ENCODE results near the gene PROM2. TPM values are rescaled to one million over a fixed set of nuclear protein-coding genes. Genes with fewer than 3 reads are reported as not detected.
"Not testable (repeated sequence)": the region's sequence is repeated elsewhere in the genome, so short reads cannot be mapped to it uniquely, and the experiment has no call there.

Gene PROM2
- total RNA-seq, result under 1 TPM in 1 of 2 experiments, not detected in 1; 0.48 TPM

DNA sequence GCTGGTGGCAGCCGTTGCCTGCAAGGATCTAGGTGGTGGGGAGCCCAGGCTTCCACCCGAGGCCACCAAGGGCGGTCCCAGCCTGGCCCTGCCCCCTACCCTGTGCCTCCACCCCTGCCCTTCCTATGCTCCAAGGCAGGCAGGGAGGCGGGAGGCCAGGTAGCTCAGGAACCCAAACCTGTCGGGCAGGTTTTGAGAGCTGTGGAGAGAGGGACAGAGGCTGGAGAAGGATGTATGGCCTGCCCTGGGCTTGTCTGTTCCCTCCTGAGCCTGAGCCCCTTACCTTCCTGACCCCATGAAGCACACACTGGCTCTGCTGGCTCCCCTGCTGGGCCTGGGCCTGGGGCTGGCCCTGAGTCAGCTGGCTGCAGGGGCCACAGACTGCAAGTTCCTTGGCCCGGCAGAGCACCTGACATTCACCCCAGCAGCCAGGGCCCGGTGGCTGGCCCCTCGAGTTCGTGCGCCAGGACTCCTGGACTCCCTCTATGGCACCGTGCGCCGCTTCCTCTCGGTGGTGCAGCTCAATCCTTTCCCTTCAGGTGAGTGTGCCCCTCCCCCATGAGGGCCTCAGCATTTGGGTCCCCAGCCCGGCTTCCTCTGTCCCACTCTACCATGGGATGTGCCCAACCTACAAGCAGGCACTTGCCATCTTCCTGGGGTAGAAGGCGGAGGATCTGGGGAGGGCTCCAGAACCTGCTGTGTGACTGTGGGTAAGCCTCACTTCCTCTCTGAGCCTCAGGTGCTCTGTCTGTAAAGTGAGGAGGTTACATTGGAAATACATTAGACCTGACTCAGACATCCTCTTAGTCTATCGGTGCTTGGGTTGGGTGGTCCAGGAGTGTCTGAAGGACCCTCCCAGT, at the start of gene PROM2:
Gene PROM2 (plus strand): TSS at position 159 of the 860 bp plus-strand sequence. CDS start 137 bp downstream, at position 296.
- no peak within 1 kb of the TSS for H3K4me3 Mint-ChIP-seq

DNA sequence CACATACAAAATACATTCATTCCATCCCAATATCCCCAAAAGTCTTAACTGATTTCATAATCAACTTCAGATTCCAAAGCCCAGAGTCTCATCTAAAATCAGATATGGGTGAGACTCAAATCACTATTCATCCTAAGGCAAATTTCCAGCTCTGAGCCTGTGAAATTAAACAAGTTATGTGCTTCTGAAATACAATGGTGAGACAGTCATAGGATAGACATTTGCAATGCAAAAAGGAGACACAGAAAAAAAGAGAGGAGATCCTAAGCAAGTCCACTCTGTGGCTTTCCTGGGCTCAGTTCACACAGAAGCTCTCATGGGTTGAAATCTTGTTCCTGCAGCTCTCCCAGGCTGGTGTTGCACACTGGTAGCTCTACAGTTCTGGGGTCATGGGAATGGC, 48.6 kb upstream of the PROM2 start:
- DNase-seq, result no peak
- Mint-ChIP-seq H3K4me3 (no peak overlapping the region), H3K4me1 (ENCODE audit: low read depth) (no peaks in the 10 kb centered on the region), H3K27me3 (no peaks in the 10 kb centered on the region), H3K9me3 (peaks cover 68% of the 10 kb centered on the region), H3K27ac (no peak overlapping the region), H3K36me3 (peaks cover 30% of the 10 kb centered on the region)
- CTCF ChIA-PET, result interaction anchor here (0.6 kb wide), 1 partner anchor 240 kb away, joined by 3 read pairs; no protein-coding TSS in a partner anchor
- POLR2A ChIA-PET, result interaction anchor here (0.6 kb wide), 1 partner anchor 223 kb away, joined by 3 read pairs; no protein-coding TSS in a partner anchor
- intact Hi-C loops (cut with micrococcal nuclease), result no loop called here

More for the DNA sequence above, at the start of gene PROM2:
- Mint-ChIP-seq H3K27me3 (no peaks in the 10 kb centered on the region), H3K4me1 (ENCODE audit: low read depth) (no peaks in the 10 kb centered on the region), H3K9me3 (no peaks in the 10 kb centered on the region), H3K36me3 (no peaks in the 10 kb centered on the region), H3K27ac (no peak within 1 kb of the TSS)
- POLR2A ChIA-PET, result no interaction called here
- intact Hi-C loops (cut with micrococcal nuclease), result no loop called here
- DNase-seq, result no peak
- CTCF ChIA-PET, result no interaction called here

DNA sequence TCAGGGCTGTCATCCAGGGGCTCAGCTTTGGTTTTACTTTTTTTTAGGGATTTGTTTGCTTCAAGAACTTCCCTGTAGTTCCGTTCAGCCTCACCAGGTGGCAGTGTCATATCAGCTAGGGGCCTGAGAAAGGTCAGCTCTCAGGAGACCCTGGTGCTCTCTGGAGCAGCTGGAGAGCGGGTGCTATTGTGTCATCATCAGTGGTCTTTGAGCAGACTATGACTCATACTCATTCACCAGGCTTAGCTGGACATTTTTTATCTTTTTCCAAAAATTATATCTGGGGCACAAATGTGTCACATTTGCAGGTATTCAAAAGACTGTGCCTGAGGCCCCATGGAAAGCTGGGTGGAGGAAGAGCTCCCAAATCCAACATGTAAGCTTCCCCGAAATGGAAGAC, 42.5 kb upstream of the PROM2 start:
- POLR2A ChIA-PET, result no interaction called here
- H3K4me1 Mint-ChIP-seq (ENCODE audit: low read depth), result no peaks in the 10 kb centered on the region
- peak; percentile 44 for DNase-seq
- peaks cover 3% of the 10 kb centered on the region for H3K27me3 Mint-ChIP-seq
- CTCF ChIA-PET, result interaction anchor here (0.9 to 1.6 kb wide), 4 partner anchors 15 to 157 kb away, joined by 3 to 4 read pairs (median 3); no protein-coding TSS in a partner anchor
- no peak overlapping the region for H3K4me3 Mint-ChIP-seq
- peaks cover 7% of the 10 kb centered on the region for H3K36me3 Mint-ChIP-seq
- H3K9me3 Mint-ChIP-seq, result peaks cover 51% of the 10 kb centered on the region
- intact Hi-C loops (cut with micrococcal nuclease), result no loop called here
- no peak overlapping the region for H3K27ac Mint-ChIP-seq

- POLR2A ChIA-PET, result no interaction called here
- Mint-ChIP-seq H3K4me1 (ENCODE audit: low read depth) (no peaks in the 10 kb centered on the region), H3K27me3 (peaks cover 3% of the 10 kb centered on the region), H3K9me3 (peaks cover 49% of the 10 kb centered on the region), H3K4me3 (no peak overlapping the region), H3K36me3 (peaks cover 7% of the 10 kb centered on the region), H3K27ac (no peak overlapping the region)
- intact Hi-C loops (cut with micrococcal nuclease), result no loop called here
- DNase-seq, result no peak
- CTCF ChIA-PET, result interaction anchor here (0.9 to 1.0 kb wide), 3 partner anchors 16 to 55 kb away, joined by 3 to 4 read pairs (median 3); no protein-coding TSS in a partner anchor
Measured at GRCh38 chr2:95232232-95232631, 42.0 kb upstream of the PROM2 start.

DNA sequence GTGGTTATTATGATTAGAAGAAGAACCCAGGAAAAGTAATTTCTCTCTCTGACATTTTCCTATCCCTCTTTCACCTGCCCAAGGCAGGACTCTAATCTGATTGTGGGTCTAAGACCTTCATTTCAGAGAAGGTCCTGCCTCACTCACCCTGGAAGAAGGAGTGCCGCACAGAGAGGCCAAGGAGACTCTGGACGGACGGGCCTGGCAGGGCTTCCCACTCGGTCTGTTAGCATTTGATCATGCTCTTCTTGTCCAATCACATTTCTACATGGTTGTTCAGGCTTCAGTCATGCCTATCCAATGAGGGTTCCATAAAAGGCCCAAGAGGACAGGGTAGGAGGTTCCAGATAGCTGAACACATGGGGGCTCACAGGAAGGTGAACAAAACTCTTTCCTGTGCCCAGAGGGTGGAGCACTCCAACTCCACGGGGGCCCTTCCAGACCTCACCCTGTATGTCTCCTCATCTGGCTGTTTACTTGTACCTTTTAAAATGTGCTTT, 39.9 kb upstream of the PROM2 start:
- POLR2A ChIA-PET, result no interaction called here
- CTCF ChIA-PET, result no interaction called here
- H3K4me1 Mint-ChIP-seq (ENCODE audit: low read depth), result no peaks in the 10 kb centered on the region

DNA sequence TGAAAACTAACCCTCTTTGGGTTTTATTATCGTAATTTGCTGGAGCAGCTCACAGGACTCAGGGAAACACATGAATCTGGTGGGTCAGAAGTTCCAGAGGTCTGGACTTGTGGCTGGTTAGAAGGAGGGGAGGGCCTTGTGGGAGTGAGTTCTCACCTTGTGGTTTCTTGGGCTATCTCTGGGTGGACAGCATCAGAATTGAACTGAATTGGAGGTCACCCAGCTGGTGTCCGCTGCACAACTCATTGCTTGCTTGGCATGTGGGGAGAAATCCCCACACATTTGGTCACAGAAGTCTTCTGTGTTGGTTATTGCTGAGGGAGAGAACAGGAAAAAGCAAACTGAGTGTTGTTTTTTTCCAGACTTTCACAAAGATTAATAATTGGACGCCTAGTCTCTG, 39.4 kb upstream of the PROM2 start:
- Mint-ChIP-seq H3K36me3 (peaks cover 7% of the 10 kb centered on the region), H3K4me1 (ENCODE audit: low read depth) (no peaks in the 10 kb centered on the region), H3K9me3 (peaks cover 45% of the 10 kb centered on the region), H3K27me3 (peaks cover 3% of the 10 kb centered on the region), H3K27ac (no peak overlapping the region), H3K4me3 (no peak overlapping the region)
- DNase-seq, result no peak
- ChIA-PET CTCF (no interaction called here), POLR2A (no interaction called here)
- intact Hi-C loops (cut with micrococcal nuclease), result no loop called here

More for the DNA sequence above, 39.9 kb upstream of the PROM2 start:
- H3K27me3 Mint-ChIP-seq, result peaks cover 3% of the 10 kb centered on the region
- no peak overlapping the region for H3K4me3 Mint-ChIP-seq
- H3K9me3 Mint-ChIP-seq, result peaks cover 47% of the 10 kb centered on the region
- intact Hi-C loops (cut with micrococcal nuclease), result no loop called here
- H3K36me3 Mint-ChIP-seq, result peaks cover 7% of the 10 kb centered on the region
- DNase-seq, result no peak
- no peak overlapping the region for H3K27ac Mint-ChIP-seq

GRCh38 chr2:95238131-95238530, 36.1 kb upstream of the PROM2 start:
- Mint-ChIP-seq H3K36me3 (peaks cover 12% of the 10 kb centered on the region), H3K9me3 (peaks cover 54% of the 10 kb centered on the region), H3K4me1 (ENCODE audit: low read depth) (no peaks in the 10 kb centered on the region), H3K27me3 (peaks cover 3% of the 10 kb centered on the region), H3K4me3 (no peak overlapping the region), H3K27ac (no peak overlapping the region)
- DNase-seq, result no peak
- intact Hi-C loops (cut with micrococcal nuclease), result no loop called here
- ChIA-PET POLR2A (no interaction called here), CTCF (no interaction called here)

- intact Hi-C loops (cut with micrococcal nuclease), result no loop called here
- Mint-ChIP-seq H3K4me1 (ENCODE audit: low read depth) (no peaks in the 10 kb centered on the region), H3K27ac (no peak overlapping the region), H3K27me3 (no peaks in the 10 kb centered on the region), H3K4me3 (no peak overlapping the region), H3K36me3 (peaks cover 16% of the 10 kb centered on the region), H3K9me3 (peaks cover 49% of the 10 kb centered on the region)
- ChIA-PET CTCF (interaction anchor here (0.7 kb wide), 1 partner anchor 1560 kb away, joined by 4 read pairs; no protein-coding TSS in a partner anchor), POLR2A (no interaction called here)
- no peak for DNase-seq
Measured at GRCh38 chr2:95240091-95240490, 34.2 kb upstream of the PROM2 start.

DNA sequence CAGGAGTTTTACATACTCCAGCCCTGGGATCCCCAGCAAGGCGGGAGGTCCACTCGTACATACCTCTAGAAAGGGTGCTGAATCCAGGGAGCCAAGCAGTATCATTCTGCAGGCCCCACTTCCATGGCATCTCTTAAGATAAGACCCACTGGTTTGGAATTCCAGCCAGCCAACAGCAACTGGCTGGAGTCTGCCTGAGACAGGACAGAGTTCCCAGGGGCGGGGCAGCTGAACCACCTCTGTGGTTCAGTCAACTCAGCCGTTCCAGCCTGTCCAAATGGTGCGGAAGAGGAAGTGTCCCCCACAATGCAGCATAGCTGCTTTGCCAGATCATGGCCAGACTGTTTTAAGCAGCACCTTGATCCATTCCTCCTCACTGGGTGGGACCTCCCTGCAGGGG, 33.7 kb upstream of the PROM2 start:
- ChIA-PET CTCF (interaction anchor here (0.7 kb wide), 1 partner anchor 1559 kb away, joined by 4 read pairs; no protein-coding TSS in a partner anchor), POLR2A (no interaction called here)
- Mint-ChIP-seq H3K4me3 (no peak overlapping the region), H3K9me3 (peaks cover 49% of the 10 kb centered on the region), H3K36me3 (peaks cover 16% of the 10 kb centered on the region), H3K27ac (no peak overlapping the region), H3K4me1 (ENCODE audit: low read depth) (no peaks in the 10 kb centered on the region), H3K27me3 (no peaks in the 10 kb centered on the region)
- intact Hi-C loops (cut with micrococcal nuclease), result no loop called here
- no peak for DNase-seq

- peaks cover 16% of the 10 kb centered on the region for H3K36me3 Mint-ChIP-seq
- H3K4me3 Mint-ChIP-seq; H3K4me1 Mint-ChIP-seq (ENCODE audit: low read depth); POLR2A ChIA-PET; DNase-seq; H3K27me3 Mint-ChIP-seq; CTCF ChIA-PET; H3K27ac Mint-ChIP-seq; intact Hi-C loops (cut with micrococcal nuclease): not testable (repeated sequence)
- peaks cover 56% of the 10 kb centered on the region for H3K9me3 Mint-ChIP-seq
Measured at GRCh38 chr2:95242084-95242483, 32.2 kb upstream of the PROM2 start.

DNA sequence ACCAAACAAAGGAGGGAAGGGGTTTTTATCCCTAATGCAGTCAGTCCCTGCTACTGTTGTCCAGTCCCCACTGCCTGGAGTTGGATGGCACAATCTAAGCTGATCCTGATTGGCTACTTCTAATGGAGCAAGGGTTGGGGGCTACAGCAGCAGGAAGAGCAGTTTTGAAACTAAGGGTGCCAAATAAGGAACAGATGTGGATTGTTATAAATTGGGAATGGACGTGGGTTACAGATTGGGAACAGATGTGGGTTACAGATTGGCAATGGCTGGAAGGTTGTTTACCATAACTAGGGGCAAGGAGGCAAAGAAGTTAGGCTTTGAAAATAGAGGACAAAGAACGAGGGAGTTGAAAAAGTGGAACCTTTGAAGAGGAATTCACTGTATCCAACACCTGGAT, 16.0 kb upstream of the PROM2 start:
- Mint-ChIP-seq H3K36me3 (peaks cover 1% of the 10 kb centered on the region), H3K27me3 (peaks cover 9% of the 10 kb centered on the region), H3K27ac (no peak overlapping the region), H3K4me3 (no peak overlapping the region), H3K9me3 (peaks cover 30% of the 10 kb centered on the region), H3K4me1 (ENCODE audit: low read depth) (no peaks in the 10 kb centered on the region)
- CTCF ChIA-PET, result no interaction called here
- POLR2A ChIA-PET, result no interaction called here
- DNase-seq, result no peak
- intact Hi-C loops (cut with micrococcal nuclease), result no loop called here

DNA sequence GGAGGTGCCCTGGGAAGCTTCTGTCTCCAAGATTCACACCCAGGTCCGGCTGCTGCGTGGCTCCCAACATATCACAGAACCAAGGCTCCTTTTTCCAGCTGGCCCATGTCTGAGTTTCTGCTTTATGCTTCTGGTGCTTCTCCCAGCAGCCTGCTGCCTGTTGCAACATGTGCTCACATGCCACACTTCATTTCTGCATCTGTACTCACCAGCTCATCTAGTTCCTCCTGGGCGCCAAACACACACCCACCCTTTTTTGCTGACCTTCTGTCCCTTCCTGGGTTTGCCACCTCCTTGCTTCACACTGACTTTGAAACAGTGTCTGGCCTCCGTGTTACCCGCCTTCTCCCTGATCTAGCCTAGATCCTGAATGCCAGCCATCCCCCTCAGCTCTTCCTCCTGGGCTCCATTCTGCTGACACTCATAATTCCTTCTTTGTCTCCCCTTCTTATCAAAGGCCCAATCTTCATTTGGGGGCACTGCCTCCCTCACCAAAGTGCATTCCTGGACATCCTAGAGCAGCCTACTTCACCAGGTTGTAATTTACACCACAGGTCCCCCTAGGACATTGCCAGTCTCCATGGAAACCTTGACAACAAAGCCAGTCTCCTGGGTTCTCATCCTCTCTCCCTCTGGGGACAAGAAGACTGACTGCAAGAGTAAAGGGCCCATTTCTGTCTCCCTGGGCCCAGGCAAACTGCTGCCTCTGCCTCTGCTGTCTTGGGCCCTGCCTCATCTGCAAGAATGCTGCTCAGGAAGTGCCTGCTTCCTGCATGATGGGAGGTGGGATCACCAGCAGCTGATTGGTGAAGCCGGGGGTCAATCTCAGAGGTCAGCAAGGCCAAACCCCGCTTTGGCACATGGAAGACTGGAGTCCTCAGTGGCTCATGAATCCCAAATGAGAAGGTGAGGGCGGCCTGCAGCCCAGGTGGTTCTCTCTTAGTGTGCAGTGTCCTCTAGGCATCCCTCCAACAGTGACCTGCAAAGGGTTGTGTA, 13.9 kb upstream of the PROM2 start:
- peaks cover 9% of the 10 kb centered on the region for H3K27me3 Mint-ChIP-seq
- H3K4me1 Mint-ChIP-seq (ENCODE audit: low read depth), result no peaks in the 10 kb centered on the region
- ChIA-PET POLR2A (no interaction called here), CTCF (no interaction called here)
- peaks cover 1% of the 10 kb centered on the region for H3K36me3 Mint-ChIP-seq
- no peak overlapping the region for H3K27ac Mint-ChIP-seq
- no peak overlapping the region for H3K4me3 Mint-ChIP-seq
- intact Hi-C loops (cut with micrococcal nuclease), result no loop called here
- no peak for DNase-seq
- peaks cover 20% of the 10 kb centered on the region for H3K9me3 Mint-ChIP-seq
